SK-N-MC (cell line): ENCODE results near the gene POP4.

Experiments used
- DNase-seq: peaks from one replicate; pipeline ENCODE4 v3.0.0-alpha.2; 2011; ENCODE audit warnings: low read depth, low spot score
- H3K27ac ChIP-seq: fragments of 200-600 bp; sonication (generic); 2 replicates; pipeline ENCODE4 v1.5.1; 2016; ENCODE audit warnings: mixed run types
- H3K36me3 ChIP-seq: fragments of 200-600 bp; sonication (generic); 2 replicates; pipeline ENCODE4 v1.6.1; 2017; ENCODE audit warnings: antibody characterized with exemption, low read length, mixed read lengths; ENCODE audit not compliant: insufficient read depth
- H3K4me3 ChIP-seq: fragments of 200-600 bp; sonication (generic); 2 replicates; pipeline ENCODE4 v1.5.1; 2016
- H3K9ac ChIP-seq: fragments of 200-600 bp; sonication (generic); 2 replicates; pipeline ENCODE4 v1.8.0; 2017; ENCODE audit warnings: mixed run types, mixed read lengths; ENCODE audit not compliant: insufficient read length
- H3K9me3 ChIP-seq: fragments of 200-600 bp; sonication (generic); 2 replicates; pipeline ENCODE4 v1.6.1; 2017; ENCODE audit warnings: low read depth, mild to moderate bottlenecking, antibody characterized with exemption, low read length, moderate library complexity, mixed read lengths
- EZH2 ChIP-seq: fragments of 200-600 bp; sonication (generic); IDR thresholded peaks from one replicate; pipeline ENCODE4 v1.6.1; 2017; ENCODE audit warnings: antibody characterized with exemption
- FOXP2 ChIP-seq: optimal IDR thresholded peaks from 2 replicates; pipeline ENCODE3; 2011; ENCODE audit warnings: mild to moderate bottlenecking, moderate library complexity; ENCODE audit not compliant: insufficient read depth; ENCODE audit errors: extremely low read length, control extremely low read depth
- POLR2AphosphoS5 ChIP-seq: IDR thresholded peaks from 2 replicates; pipeline ENCODE4 v1.6.1; 2012; ENCODE audit warnings: mild to moderate bottlenecking, low read depth, low read length, borderline replicate concordance

The POP4 gene

GRCh38 chr19:29564574-29565005, 41.5 kb upstream of the POP4 start:
- TF ChIP-seq EZH2, result no peak
- no peak for TF ChIP-seq POLR2AphosphoS5
- Histone ChIP-seq H3K9ac (no peak overlapping the region), H3K4me3 (no peak overlapping the region), H3K27ac (no peak overlapping the region), H3K9me3 (no peaks in the 10 kb centered on the region), H3K36me3 (no peaks in the 10 kb centered on the region)
- no peak for DNase-seq

- no peak for DNase-seq
- H3K36me3 ChIP-seq, result no peaks in the 10 kb centered on the region
- H3K27ac ChIP-seq, result no peak overlapping the region
- H3K9ac ChIP-seq, result no peak overlapping the region
- H3K4me3 ChIP-seq, result no peak overlapping the region
- no peaks in the 10 kb centered on the region for H3K9me3 ChIP-seq
- no peak for TF ChIP-seq FOXP2
- no peak for TF ChIP-seq EZH2
- no peak for TF ChIP-seq POLR2AphosphoS5
These were observed 40.9 kb upstream of the POP4 start for GRCh38 chr19:29565171-29565570.

- Histone ChIP-seq H3K36me3 (no peaks in the 10 kb centered on the region), H3K4me3 (no peak overlapping the region), H3K9ac (no peak overlapping the region), H3K9me3 (no peaks in the 10 kb centered on the region), H3K27ac (no peak overlapping the region)
- TF ChIP-seq POLR2AphosphoS5 (no peak), FOXP2 (no peak)
- DNase-seq, result no peak
These were observed 39.5 kb upstream of the POP4 start for GRCh38 chr19:29566496-29567054.

GRCh38 chr19:29567366-29567915, 38.6 kb upstream of the POP4 start:
- no peaks in the 10 kb centered on the region for H3K36me3 ChIP-seq
- no peaks in the 10 kb centered on the region for H3K9me3 ChIP-seq
- TF ChIP-seq POLR2AphosphoS5, result no peak
- no peak overlapping the region for H3K9ac ChIP-seq
- H3K4me3 ChIP-seq, result no peak overlapping the region
- no peak overlapping the region for H3K27ac ChIP-seq
- no peak for DNase-seq

GRCh38 chr19:29568036-29569025, 37.8 kb upstream of the POP4 start:
- no peaks in the 10 kb centered on the region for H3K36me3 ChIP-seq
- no peak overlapping the region for H3K27ac ChIP-seq
- H3K9me3 ChIP-seq, result no peaks in the 10 kb centered on the region
- no peak for DNase-seq
- no peak overlapping the region for H3K4me3 ChIP-seq
- H3K9ac ChIP-seq, result no peak overlapping the region
- no peak for TF ChIP-seq POLR2AphosphoS5
- TF ChIP-seq FOXP2, result no peak
- TF ChIP-seq EZH2, result no peak

GRCh38 chr19:29569038-29569911, 36.8 kb upstream of the POP4 start:
- TF ChIP-seq EZH2, result no peak
- TF ChIP-seq FOXP2, result no peak
- TF ChIP-seq POLR2AphosphoS5, result no peak

GRCh38 chr19:29571181-29571580, 34.9 kb upstream of the POP4 start:
- no peaks in the 10 kb centered on the region for H3K9me3 ChIP-seq
- no peak overlapping the region for H3K27ac ChIP-seq
- H3K4me3 ChIP-seq, result no peak overlapping the region
- no peak overlapping the region for H3K9ac ChIP-seq
- DNase-seq, result no peak
- no peak for TF ChIP-seq EZH2
- H3K36me3 ChIP-seq, result no peaks in the 10 kb centered on the region

More at GRCh38 chr19:29569038-29569911, 36.8 kb upstream of the POP4 start:
- Histone ChIP-seq H3K36me3 (no peaks in the 10 kb centered on the region), H3K9me3 (no peaks in the 10 kb centered on the region), H3K9ac (no peak overlapping the region), H3K27ac (no peak overlapping the region), H3K4me3 (no peak overlapping the region)
- DNase-seq, result no peak

- Histone ChIP-seq H3K36me3 (no peaks in the 10 kb centered on the region), H3K9me3 (no peaks in the 10 kb centered on the region), H3K9ac (no peak overlapping the region), H3K4me3 (no peak overlapping the region), H3K27ac (no peak overlapping the region)
- TF ChIP-seq EZH2 (no peak), POLR2AphosphoS5 (no peak), FOXP2 (no peak)
- DNase-seq, result no peak
These were observed 32.6 kb upstream of the POP4 start for GRCh38 chr19:29573486-29573885.
